ENCODE results near the gene ABCA12.

ABCA12 gene

GRCh38 chr2:215137329-215137686 lies 1.1 kb downstream of the ABCA12 start:
- ChIA-PET CTCF (no interaction called here), POLR2A (no interaction called here)
- no peak for DNase-seq (ENCODE audit: extremely low spot score)
- no peak for TF ChIP-seq CTCF (IDR thresholded peaks at IDR 0.05; ENCODE audit: control extremely low read depth, extremely low read depth, low read depth, missing control alignments)

GRCh38 chr2:215136669-215137328 lies 1.6 kb downstream of the ABCA12 start:
- ChIA-PET POLR2A (no interaction called here), CTCF (no interaction called here)
- no peak for TF ChIP-seq CTCF (IDR thresholded peaks at IDR 0.05; ENCODE audit: control extremely low read depth, extremely low read depth, low read depth, missing control alignments)
- no peak for DNase-seq (ENCODE audit: extremely low spot score)

GRCh38 chr2:215120401-215120800 lies 18.0 kb downstream of the ABCA12 start:
- DNase-seq (ENCODE audit: extremely low spot score): no peak
- ChIA-PET CTCF (no interaction called here), POLR2A (no interaction called here)
- TF ChIP-seq CTCF (IDR thresholded peaks at IDR 0.05; ENCODE audit: control extremely low read depth, extremely low read depth, low read depth, missing control alignments): no peak

- no peak for DNase-seq (ENCODE audit: extremely low spot score)
- TF ChIP-seq CTCF (IDR thresholded peaks at IDR 0.05; ENCODE audit: control extremely low read depth, extremely low read depth, low read depth, missing control alignments): no peak
- ChIA-PET POLR2A (no interaction called here), CTCF (no interaction called here)
Observed at GRCh38 chr2:215119847-215120246, 18.6 kb downstream of the ABCA12 start.

GRCh38 chr2:215110918-215111317 lies 27.5 kb downstream of the ABCA12 start:
- ChIA-PET POLR2A (no interaction called here), CTCF (no interaction called here)
- TF ChIP-seq CTCF (IDR thresholded peaks at IDR 0.05; ENCODE audit: control extremely low read depth, extremely low read depth, low read depth, missing control alignments): no peak
- DNase-seq (ENCODE audit: extremely low spot score): no peak

GRCh38 chr2:215107216-215108056 lies 31.0 kb downstream of the ABCA12 start:
- POLR2A ChIA-PET: no interaction called here
- CTCF ChIA-PET: no interaction called here
- no peak for DNase-seq (ENCODE audit: extremely low spot score)

More at GRCh38 chr2:215107216-215108056, 31.0 kb downstream of the ABCA12 start:
- TF ChIP-seq CTCF (IDR thresholded peaks at IDR 0.05; ENCODE audit: control extremely low read depth, extremely low read depth, low read depth, missing control alignments): no peak

Data from GM10248 (cell line).